ENCODE data around the gene SPARCL1.

SPARCL1 gene

GRCh38 chr4:87540146-87541058 lies 11.2 kb upstream of the SPARCL1 start:
- DNase-seq, result no peak

GRCh38 chr4:87532907-87533306 lies 3.7 kb upstream of the SPARCL1 start:
- DNase-seq, result no peak

- no peak for DNase-seq
Observed at GRCh38 chr4:87532109-87532508, 2.9 kb upstream of the SPARCL1 start.

GRCh38 chr4:87531621-87532020 lies 2.4 kb upstream of the SPARCL1 start:
- DNase-seq, result no peak

GRCh38 chr4:87530868-87531267 lies 1.7 kb upstream of the SPARCL1 start:
- no peak for DNase-seq

GRCh38 chr4:87530229-87530628 lies 1.1 kb upstream of the SPARCL1 start:
- no peak for DNase-seq

GRCh38 chr4:87527431-87528220 lies 1.6 kb downstream of the SPARCL1 start:
- no peak for DNase-seq

GRCh38 chr4:87525636-87526295 lies 3.4 kb downstream of the SPARCL1 start:
- DNase-seq, result no peak

- no peak for DNase-seq
Observed at GRCh38 chr4:87524456-87524855, 4.7 kb downstream of the SPARCL1 start.

- no peak for DNase-seq
Observed at GRCh38 chr4:87523307-87523706, 5.9 kb downstream of the SPARCL1 start.

- no peak for DNase-seq
Observed at GRCh38 chr4:87521757-87522374, 7.3 kb downstream of the SPARCL1 start.

GRCh38 chr4:87521319-87521718 lies 7.9 kb downstream of the SPARCL1 start:
- DNase-seq, result no peak

GRCh38 chr4:87517621-87518020 lies 11.6 kb downstream of the SPARCL1 start:
- no peak for DNase-seq

- DNase-seq, result no peak
Observed at GRCh38 chr4:87516683-87517082, 12.5 kb downstream of the SPARCL1 start.

GRCh38 chr4:87512400-87512799 lies 16.8 kb downstream of the SPARCL1 start:
- DNase-seq, result no peak

- no peak for DNase-seq
Observed at GRCh38 chr4:87511500-87511899, 17.7 kb downstream of the SPARCL1 start.

GRCh38 chr4:87510747-87511146 lies 18.4 kb downstream of the SPARCL1 start:
- no peak for DNase-seq

- no peak for DNase-seq
Observed at GRCh38 chr4:87506974-87507701, 22.0 kb downstream of the SPARCL1 start.

GRCh38 chr4:87505862-87506261 lies 23.3 kb downstream of the SPARCL1 start:
- DNase-seq, result no peak

GRCh38 chr4:87502580-87503238 lies 26.5 kb downstream of the SPARCL1 start:
- no peak for DNase-seq

GRCh38 chr4:87500092-87500462 lies 29.1 kb downstream of the SPARCL1 start:
- peak; percentile 53 for DNase-seq
